GM23338 (cell line): Measurements from ENCODE around the gene PTPN5. TPM values are rescaled to one million over a fixed set of nuclear protein-coding genes. Genes with fewer than 3 reads are reported as not detected.

Experiments used
- ATAC-seq: fragments of 200-7000 bp; cut with Tn5 transposase; 3 replicates; pipeline ENCODE4 v1.9.1; 2020
- DNase-seq: peaks from one replicate; pipeline ENCODE4 v3.0.0-alpha.2; 2015; ENCODE audit warnings: low spot score
- H2AFZ ChIP-seq: fragments of 200-600 bp; sonication (generic); 2 replicates; pipeline ENCODE4 v1.8.0; 2016; ENCODE audit warnings: antibody characterized with exemption, mild to moderate bottlenecking, moderate library complexity
- H3F3A ChIP-seq: fragments of 200-600 bp; sonication (generic); replicated peaks from 2 replicates; pipeline ENCODE4 v1.8.0; 2017; ENCODE audit warnings: antibody characterized with exemption, mixed run types, low read depth
- H3K27ac ChIP-seq: fragments of 200-600 bp; sonication (generic); 2 replicates; pipeline ENCODE4 v1.6.1; 2016; ENCODE audit warnings: low read depth
- H3K27me3 ChIP-seq: fragments of 200-600 bp; sonication (generic); 2 replicates; pipeline ENCODE4 v1.8.0; 2016; ENCODE audit warnings: mild to moderate bottlenecking, mixed run types, moderate library complexity; ENCODE audit not compliant: insufficient read depth
- H3K36me3 ChIP-seq: fragments of 200-600 bp; sonication (generic); 2 replicates; pipeline ENCODE4 v1.8.0; 2016; ENCODE audit warnings: mild to moderate bottlenecking; ENCODE audit not compliant: insufficient read depth
- H3K4me1 ChIP-seq: fragments of 200-600 bp; sonication (generic); 2 replicates; pipeline ENCODE4 v1.8.0; 2016; ENCODE audit warnings: mild to moderate bottlenecking, moderate library complexity; ENCODE audit not compliant: insufficient read depth
- H3K4me2 ChIP-seq: fragments of 200-600 bp; sonication (generic); 2 replicates; pipeline ENCODE4 v1.7.1; 2017; ENCODE audit warnings: mixed run types
- H3K4me3 ChIP-seq: fragments of 200-600 bp; sonication (generic); 2 replicates; pipeline ENCODE4 v1.6.1; 2016; ENCODE audit warnings: mixed run types
- H3K79me2 ChIP-seq: fragments of 200-600 bp; sonication (generic); replicated peaks from 2 replicates; pipeline ENCODE4 v1.8.0; 2017; ENCODE audit warnings: mild to moderate bottlenecking; ENCODE audit not compliant: insufficient read depth
- H3K9me2 ChIP-seq: fragments of 200-600 bp; sonication (generic); 2 replicates; pipeline ENCODE4 v1.8.0; 2017; ENCODE audit not compliant: insufficient read depth
- H4K20me1 ChIP-seq: fragments of 200-600 bp; sonication (generic); replicated peaks from 2 replicates; pipeline ENCODE4 v1.8.0; 2017; ENCODE audit warnings: mild to moderate bottlenecking; ENCODE audit not compliant: insufficient read depth
- H3K27ac Mint-ChIP-seq: 2 replicates; pipeline ENCODE4 v1.8.0; 2020; ENCODE audit warnings: inconsistent platforms, mild to moderate bottlenecking, moderate library complexity, mixed read lengths
- H3K27me3 Mint-ChIP-seq: 3 replicates; pipeline ENCODE4 v1.8.0; 2022; ENCODE audit warnings: low read depth, mild to moderate bottlenecking, moderate library complexity, mixed read lengths, inconsistent platforms; ENCODE audit not compliant: insufficient read depth, poor library complexity
- H3K36me3 Mint-ChIP-seq: 3 replicates; pipeline ENCODE4 v1.8.0; 2021; ENCODE audit warnings: low read depth, mild to moderate bottlenecking, inconsistent platforms, moderate library complexity, mixed read lengths
- H3K4me1 Mint-ChIP-seq: 3 replicates; pipeline ENCODE4 v1.8.0; 2020; ENCODE audit warnings: mild to moderate bottlenecking, inconsistent platforms, mixed read lengths
- H3K4me3 Mint-ChIP-seq: 3 replicates; pipeline ENCODE4 v1.8.0; 2021; ENCODE audit warnings: moderate library complexity, mild to moderate bottlenecking, inconsistent platforms, mixed read lengths
- H3K9me3 Mint-ChIP-seq: 3 replicates; pipeline ENCODE4 v1.8.0; 2020; ENCODE audit warnings: moderate library complexity, mild to moderate bottlenecking, inconsistent platforms, mixed read lengths
- CREB1 ChIP-seq: fragments of 250-450 bp; sonication (Bioruptor Pico); IDR thresholded peaks from 2 replicates; pipeline ENCODE4 v1.5.0; 2020; ENCODE audit warnings: low read depth, mild to moderate bottlenecking, moderate library complexity
- NANOG ChIP-seq: IDR thresholded peaks from 2 replicates; pipeline ENCODE4 v1.6.1; 2016; ENCODE audit warnings: antibody characterized with exemption, borderline replicate concordance
- POLR2AphosphoS5 ChIP-seq: IDR thresholded peaks from 2 replicates; pipeline ENCODE4 v1.6.1; 2016; ENCODE audit warnings: antibody characterized with exemption, low read depth
- REST ChIP-seq: IDR thresholded peaks from one replicate; pipeline ENCODE4 v1.6.1; 2018; ENCODE audit warnings: antibody characterized with exemption; ENCODE audit not compliant: unreplicated experiment
- ZNF331 ChIP-seq: fragments of 250-450 bp; sonication (Bioruptor Pico); IDR thresholded peaks from 2 replicates; pipeline ENCODE4 v1.5.0; 2020; ENCODE audit warnings: low read depth, mild to moderate bottlenecking, moderate library complexity
- ZNF462 ChIP-seq: fragments of 250-450 bp; sonication (Bioruptor Pico); IDR thresholded peaks from 2 replicates; pipeline ENCODE4 v1.5.0; 2020; ENCODE audit warnings: mild to moderate bottlenecking, moderate library complexity
- polyA plus RNA-seq: library from polyadenylated mRNA; unstranded; fragments of >200 nt; fragmentation: Nextera tagmentation; extraction: Ambion mirVana; gene quantifications from 2 replicates; pipeline ENCODE4 v1.2.1, GENCODE V29; 2016
- total RNA-seq: library from RNA; depleted of rRNA; stranded (reverse); fragments of >200 nt; shearing (Covaris generic); gene quantifications from 2 replicates; pipeline ENCODE4 v1.2.3, GENCODE V29; 2014

PTPN5 gene
- total and polyA plus RNA-seq, 2 experiments from 2014 or later, result 3.7 to 5.7 TPM

DNA sequence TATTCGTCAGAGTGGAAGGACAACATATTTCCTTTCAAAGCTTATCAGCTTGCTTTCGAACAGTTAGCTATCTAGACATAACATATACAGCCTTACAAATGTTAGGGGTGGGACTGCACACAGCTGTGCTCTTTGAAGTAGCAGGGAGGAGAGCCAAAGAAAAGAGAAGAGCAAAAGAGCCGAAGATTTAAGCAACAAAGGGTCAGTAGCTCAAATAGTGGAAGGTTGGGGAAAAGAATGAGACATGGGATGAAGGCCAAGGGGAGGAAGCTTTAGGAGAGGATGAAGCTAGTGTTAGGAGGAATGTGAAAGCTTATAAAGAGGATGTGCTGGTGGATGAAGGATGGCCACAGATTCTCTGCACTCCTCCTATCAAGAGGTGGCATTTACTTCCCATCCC lies 33.8 kb downstream of the PTPN5 start (continued):
- TF ChIP-seq ZNF462 (CRISPR knock-in tag) (no peak), CREB1 (CRISPR knock-in tag) (no peak), POLR2AphosphoS5 (no peak)

DNA sequence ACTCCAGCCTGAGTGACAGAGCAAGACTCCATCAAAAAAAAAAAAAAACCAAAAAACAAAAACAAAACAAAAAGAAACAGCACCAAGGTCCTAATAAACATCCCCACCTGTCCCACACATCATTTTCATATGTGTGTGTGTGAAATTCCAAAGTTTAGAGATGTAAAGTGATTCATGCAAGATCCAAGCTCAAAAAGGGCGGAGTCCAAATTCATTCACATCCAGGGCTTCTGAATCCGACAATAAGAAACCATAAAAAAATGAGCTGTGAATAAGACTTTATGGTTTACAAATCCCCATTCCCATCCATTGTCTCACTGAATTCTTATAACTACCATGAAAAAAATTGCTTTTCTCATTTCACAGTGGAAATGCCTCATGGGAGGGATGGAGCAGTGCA lies 34.7 kb downstream of the PTPN5 start:
- Histone ChIP-seq H3K4me1 (no peaks in the 10 kb centered on the region), H3K4me3 (no peak overlapping the region), H3K9me2 (no peaks in the 10 kb centered on the region), H2AFZ (no peak overlapping the region), H3K79me2 (no peaks in the 10 kb centered on the region), H3K27ac (no peak overlapping the region), H3F3A (no peaks in the 10 kb centered on the region), H4K20me1 (no peaks in the 10 kb centered on the region), H3K27me3 (no peaks in the 10 kb centered on the region), H3K4me2 (no peak overlapping the region), H3K36me3 (no peaks in the 10 kb centered on the region)
- ATAC-seq, result no peak
- Mint-ChIP-seq H3K4me1 (no peaks in the 10 kb centered on the region), H3K9me3 (no peaks in the 10 kb centered on the region), H3K27me3 (peaks cover 3% of the 10 kb centered on the region), H3K27ac (no peak overlapping the region), H3K4me3 (no peak overlapping the region), H3K36me3 (no peaks in the 10 kb centered on the region; the same call in 2 of the 3 replicates)
- DNase-seq, result no peak
- no peak for TF ChIP-seq ZNF462 (CRISPR knock-in tag)
- TF ChIP-seq REST, result no peak
- no peak for TF ChIP-seq NANOG
- TF ChIP-seq ZNF331 (CRISPR knock-in tag), result no peak
- no peak for TF ChIP-seq POLR2AphosphoS5
